Progenitor cell of endocrine pancreas (in vitro differentiated cells): ENCODE results near the gene OR9G1. TPM values are rescaled to one million over a fixed set of nuclear protein-coding genes. Genes with fewer than 3 reads are reported as not detected.

Source experiments
- DNase-seq: peaks from one replicate; pipeline ENCODE4 v3.0.0; 2021; ENCODE audit warnings: low spot score; ENCODE audit not compliant: unreplicated experiment
- H3K27ac Mint-ChIP-seq: 2 replicates; pipeline ENCODE4 v1.8.0; 2021; ENCODE audit warnings: mild to moderate bottlenecking, moderate library complexity, mixed read lengths
- H3K27me3 Mint-ChIP-seq: 2 replicates; pipeline ENCODE4 v1.8.0; 2021; ENCODE audit warnings: mixed read lengths
- H3K36me3 Mint-ChIP-seq: 2 replicates; pipeline ENCODE4 v1.8.0; 2022; ENCODE audit warnings: mixed read lengths; ENCODE audit not compliant: insufficient read depth
- H3K4me1 Mint-ChIP-seq: 2 replicates; pipeline ENCODE4 v1.8.0; 2021; ENCODE audit warnings: low read depth, mixed read lengths
- H3K4me3 Mint-ChIP-seq: 2 replicates; pipeline ENCODE4 v1.8.0; 2021; ENCODE audit warnings: low read depth, mild to moderate bottlenecking, moderate library complexity, mixed read lengths
- H3K9me3 Mint-ChIP-seq: 2 replicates; pipeline ENCODE4 v1.8.0; 2021; ENCODE audit warnings: low read depth, mixed read lengths
- total RNA-seq: library from RNA; stranded (reverse); gene quantifications from 2 replicates; pipeline ENCODE4 v1.2.1, GENCODE V29; 2021
- TF ChIP-seq, protein P1 (sequence below): fragments of 200-600 bp; sonication (generic); IDR thresholded peaks from one replicate; pipeline ENCODE4 v1.5.0; 2021; ENCODE audit warnings: antibody characterized with exemption, mild to moderate bottlenecking; ENCODE audit not compliant: unreplicated experiment

OR9G1 gene
- total RNA-seq, 1 donor from 2014 or later: not detected

DNA sequence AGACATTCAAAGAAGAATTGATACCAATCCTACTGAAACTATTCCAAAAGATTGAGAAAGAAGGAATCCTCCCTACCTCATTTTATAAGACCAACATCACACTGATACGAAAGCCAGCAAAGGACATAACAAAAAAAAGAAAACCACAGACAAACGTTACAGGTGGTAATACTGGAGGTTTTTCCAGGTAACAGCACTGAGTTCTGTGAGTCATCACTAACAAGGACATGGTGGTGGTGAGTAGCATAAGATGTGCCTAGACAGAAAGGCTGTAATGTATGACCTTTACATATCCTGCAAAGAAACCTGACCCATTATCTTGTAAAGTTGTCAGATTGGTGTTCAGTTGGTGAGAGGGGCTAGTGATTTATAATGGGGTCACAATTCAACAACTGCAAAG is 15.3 kb downstream of the OR9G1 start:
- DNase-seq: no peak
- Mint-ChIP-seq H3K27ac (no peak overlapping the region), H3K9me3 (peaks cover 30% of the 10 kb centered on the region), H3K27me3 (no peaks in the 10 kb centered on the region), H3K4me3 (no peak overlapping the region), H3K36me3 (peaks cover 2% of the 10 kb centered on the region), H3K4me1 (peaks cover 16% of the 10 kb centered on the region)
- TF ChIP-seq, protein P1, sequence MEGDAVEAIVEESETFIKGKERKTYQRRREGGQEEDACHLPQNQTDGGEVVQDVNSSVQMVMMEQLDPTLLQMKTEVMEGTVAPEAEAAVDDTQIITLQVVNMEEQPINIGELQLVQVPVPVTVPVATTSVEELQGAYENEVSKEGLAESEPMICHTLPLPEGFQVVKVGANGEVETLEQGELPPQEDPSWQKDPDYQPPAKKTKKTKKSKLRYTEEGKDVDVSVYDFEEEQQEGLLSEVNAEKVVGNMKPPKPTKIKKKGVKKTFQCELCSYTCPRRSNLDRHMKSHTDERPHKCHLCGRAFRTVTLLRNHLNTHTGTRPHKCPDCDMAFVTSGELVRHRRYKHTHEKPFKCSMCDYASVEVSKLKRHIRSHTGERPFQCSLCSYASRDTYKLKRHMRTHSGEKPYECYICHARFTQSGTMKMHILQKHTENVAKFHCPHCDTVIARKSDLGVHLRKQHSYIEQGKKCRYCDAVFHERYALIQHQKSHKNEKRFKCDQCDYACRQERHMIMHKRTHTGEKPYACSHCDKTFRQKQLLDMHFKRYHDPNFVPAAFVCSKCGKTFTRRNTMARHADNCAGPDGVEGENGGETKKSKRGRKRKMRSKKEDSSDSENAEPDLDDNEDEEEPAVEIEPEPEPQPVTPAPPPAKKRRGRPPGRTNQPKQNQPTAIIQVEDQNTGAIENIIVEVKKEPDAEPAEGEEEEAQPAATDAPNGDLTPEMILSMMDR: no peak

DNA sequence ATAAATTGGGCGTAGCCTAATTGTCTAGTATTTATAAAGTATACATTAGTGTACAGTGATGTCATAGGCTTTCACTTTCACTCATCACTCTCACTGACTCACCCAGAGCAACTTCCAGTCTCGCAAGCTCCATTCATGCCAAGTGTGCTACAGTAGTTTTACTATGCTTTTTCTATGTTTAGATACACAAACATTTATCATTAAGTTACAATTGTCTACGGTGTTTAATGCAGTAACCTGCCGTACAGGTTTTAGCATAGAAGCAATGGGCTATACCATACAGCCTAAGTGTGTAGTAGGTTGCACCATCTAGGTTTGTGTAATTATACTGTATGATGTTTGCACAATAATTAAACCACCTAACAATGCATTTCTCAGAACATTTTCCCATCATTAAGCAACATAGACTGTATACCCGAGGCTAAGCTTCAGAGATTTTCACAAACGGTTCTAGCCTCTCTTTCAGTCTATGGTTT is 17.5 kb downstream of the OR9G1 start:
- peaks cover 18% of the 10 kb centered on the region for H3K9me3 Mint-ChIP-seq
- H3K27ac Mint-ChIP-seq: no peak overlapping the region
- DNase-seq: no peak
- TF ChIP-seq, protein P1: no peak
- H3K4me3 Mint-ChIP-seq: no peak overlapping the region
- H3K27me3 Mint-ChIP-seq: no peaks in the 10 kb centered on the region
- no peaks in the 10 kb centered on the region for H3K36me3 Mint-ChIP-seq
- H3K4me1 Mint-ChIP-seq: peaks cover 23% of the 10 kb centered on the region

DNA sequence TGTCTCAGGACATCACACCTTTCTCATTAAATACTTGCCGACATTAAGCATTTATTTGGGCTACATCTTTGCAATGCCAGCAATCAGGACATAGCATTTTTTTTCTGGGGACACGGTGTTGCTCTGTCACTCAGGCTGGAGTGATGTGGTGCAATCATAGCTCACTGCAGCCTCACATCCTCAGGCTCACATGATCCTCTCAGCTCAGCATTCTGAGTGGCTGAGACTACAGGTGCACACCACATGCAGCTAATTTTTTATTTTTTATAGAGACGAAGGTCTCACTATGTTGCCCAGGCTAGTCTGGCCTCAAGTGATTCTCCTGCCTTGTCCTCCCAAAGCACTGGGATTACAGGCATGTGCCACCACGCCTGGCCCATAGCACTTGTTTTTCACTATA is 21.6 kb downstream of the OR9G1 start:
- Mint-ChIP-seq H3K27ac (peak overlapping the region; percentile 69), H3K9me3 (no peaks in the 10 kb centered on the region), H3K36me3 (no peaks in the 10 kb centered on the region), H3K4me1 (peaks cover 18% of the 10 kb centered on the region), H3K27me3 (no peaks in the 10 kb centered on the region), H3K4me3 (no peak overlapping the region)
- TF ChIP-seq, protein P1: no peak
- DNase-seq: no peak

DNA sequence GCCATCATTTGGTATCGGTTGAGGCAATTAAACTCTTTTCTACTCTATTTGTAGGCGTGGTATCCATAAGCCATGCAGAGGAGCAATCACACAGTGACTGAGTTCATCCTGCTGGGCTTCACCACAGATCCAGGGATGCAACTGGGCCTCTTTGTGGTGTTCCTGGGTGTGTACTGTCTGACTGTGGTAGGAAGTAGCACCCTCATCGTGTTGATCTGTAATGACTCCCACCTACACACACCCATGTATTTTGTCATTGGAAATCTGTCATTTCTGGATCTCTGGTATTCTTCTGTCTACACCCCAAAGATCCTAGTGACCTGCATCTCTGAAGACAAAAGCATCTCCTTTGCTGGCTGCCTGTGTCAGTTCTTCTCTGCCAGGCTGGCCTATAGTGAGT is 41.2 kb downstream of the OR9G1 start:
- TF ChIP-seq, protein P1: no peak
- peaks cover 3% of the 10 kb centered on the region for H3K4me1 Mint-ChIP-seq

DNA sequence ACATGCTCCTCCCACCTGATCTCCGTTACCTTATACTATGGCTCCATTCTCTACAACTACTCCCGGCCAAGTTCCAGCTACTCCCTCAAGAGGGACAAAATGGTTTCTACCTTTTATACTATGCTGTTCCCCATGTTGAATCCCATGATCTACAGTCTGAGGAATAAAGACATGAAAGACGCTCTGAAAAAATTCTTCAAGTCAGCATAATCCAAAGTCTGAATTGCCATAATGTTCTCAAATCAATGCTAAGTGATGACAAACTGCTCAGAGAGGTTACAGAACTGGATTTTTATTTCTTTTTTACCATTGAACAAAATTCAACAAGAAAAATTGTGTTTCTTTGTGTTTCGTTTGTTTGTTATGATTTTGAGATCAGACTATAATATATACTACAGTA is 42.0 kb downstream of the OR9G1 start:
- TF ChIP-seq, protein P1: no peak

More for the DNA sequence above, 41.2 kb downstream of the OR9G1 start:
- peaks cover 14% of the 10 kb centered on the region for H3K9me3 Mint-ChIP-seq
- H3K27me3 Mint-ChIP-seq: no peaks in the 10 kb centered on the region
- H3K27ac Mint-ChIP-seq: no peak overlapping the region
- H3K36me3 Mint-ChIP-seq: no peaks in the 10 kb centered on the region
- DNase-seq: no peak
- no peak overlapping the region for H3K4me3 Mint-ChIP-seq

More for the DNA sequence above, 42.0 kb downstream of the OR9G1 start:
- peaks cover 14% of the 10 kb centered on the region for H3K9me3 Mint-ChIP-seq
- DNase-seq: no peak
- H3K36me3 Mint-ChIP-seq: no peaks in the 10 kb centered on the region
- no peak overlapping the region for H3K27ac Mint-ChIP-seq
- peaks cover 3% of the 10 kb centered on the region for H3K4me1 Mint-ChIP-seq
- H3K27me3 Mint-ChIP-seq: no peaks in the 10 kb centered on the region
- H3K4me3 Mint-ChIP-seq: no peak overlapping the region
